Measurements from ENCODE around the gene USP47.

DNA sequence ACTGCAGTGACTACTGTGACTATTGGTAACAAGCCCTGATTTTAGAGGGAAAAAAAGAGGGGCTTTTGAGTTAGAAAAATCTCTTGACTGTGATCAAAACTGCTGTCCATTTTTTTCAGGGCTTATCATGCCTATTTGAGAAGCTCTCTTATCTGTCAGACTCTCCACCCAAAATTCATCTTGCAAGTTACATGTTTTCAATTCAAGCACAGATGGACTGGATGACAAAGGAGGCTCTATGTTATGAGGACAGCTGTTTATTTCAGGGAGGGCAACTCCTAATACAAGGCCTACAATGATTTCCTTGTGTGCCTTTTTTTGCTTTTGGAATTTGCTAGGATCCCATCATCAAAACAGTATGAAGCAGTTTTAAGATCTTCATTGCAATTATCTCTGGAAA, 35.2 kb upstream of the USP47 start:
- TF ChIP-seq, protein P1, sequence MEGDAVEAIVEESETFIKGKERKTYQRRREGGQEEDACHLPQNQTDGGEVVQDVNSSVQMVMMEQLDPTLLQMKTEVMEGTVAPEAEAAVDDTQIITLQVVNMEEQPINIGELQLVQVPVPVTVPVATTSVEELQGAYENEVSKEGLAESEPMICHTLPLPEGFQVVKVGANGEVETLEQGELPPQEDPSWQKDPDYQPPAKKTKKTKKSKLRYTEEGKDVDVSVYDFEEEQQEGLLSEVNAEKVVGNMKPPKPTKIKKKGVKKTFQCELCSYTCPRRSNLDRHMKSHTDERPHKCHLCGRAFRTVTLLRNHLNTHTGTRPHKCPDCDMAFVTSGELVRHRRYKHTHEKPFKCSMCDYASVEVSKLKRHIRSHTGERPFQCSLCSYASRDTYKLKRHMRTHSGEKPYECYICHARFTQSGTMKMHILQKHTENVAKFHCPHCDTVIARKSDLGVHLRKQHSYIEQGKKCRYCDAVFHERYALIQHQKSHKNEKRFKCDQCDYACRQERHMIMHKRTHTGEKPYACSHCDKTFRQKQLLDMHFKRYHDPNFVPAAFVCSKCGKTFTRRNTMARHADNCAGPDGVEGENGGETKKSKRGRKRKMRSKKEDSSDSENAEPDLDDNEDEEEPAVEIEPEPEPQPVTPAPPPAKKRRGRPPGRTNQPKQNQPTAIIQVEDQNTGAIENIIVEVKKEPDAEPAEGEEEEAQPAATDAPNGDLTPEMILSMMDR (IDR thresholded peaks at IDR 0.05): no peak
- TF ChIP-seq POLR2A (IDR thresholded peaks at IDR 0.05): no peak
